IPS DF 4.7 (cell line): ENCODE data around the gene CTNND2.
"Not testable (repeated sequence)": the region's sequence is repeated elsewhere in the genome, so short reads cannot be mapped to it uniquely, and the experiment has no call there.

Experiments used
- DNase-seq: peaks from one replicate; pipeline ENCODE4 v3.0.0-alpha.2; 2013; ENCODE audit warnings: low spot score; ENCODE audit errors: extremely low read depth

The CTNND2 gene

GRCh38 chr5:11110128-11110527, 794.1 kb downstream of the CTNND2 start:
- DNase-seq: no peak

DNA sequence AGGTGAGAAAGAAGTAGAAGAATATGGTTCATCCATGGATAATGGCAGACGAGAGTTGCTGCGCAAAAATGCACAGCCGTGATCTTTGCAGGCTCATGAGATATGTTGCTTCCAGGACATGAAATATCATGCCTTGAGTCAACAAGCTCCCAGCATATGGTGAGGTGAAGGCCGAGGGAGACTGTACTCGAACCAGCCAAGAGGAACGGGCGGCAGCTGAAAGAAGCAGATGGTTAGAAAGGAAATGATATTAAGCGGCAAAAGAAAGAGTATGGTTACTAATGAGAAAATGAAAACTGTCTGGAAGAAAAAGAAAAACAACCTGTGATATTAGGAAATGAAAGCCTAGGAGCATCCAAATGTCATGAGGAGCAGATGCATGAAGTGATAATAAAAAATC, 798.5 kb downstream of the CTNND2 start:
- DNase-seq: no peak

GRCh38 chr5:11104651-11105112, 799.6 kb downstream of the CTNND2 start:
- no peak for DNase-seq

DNA sequence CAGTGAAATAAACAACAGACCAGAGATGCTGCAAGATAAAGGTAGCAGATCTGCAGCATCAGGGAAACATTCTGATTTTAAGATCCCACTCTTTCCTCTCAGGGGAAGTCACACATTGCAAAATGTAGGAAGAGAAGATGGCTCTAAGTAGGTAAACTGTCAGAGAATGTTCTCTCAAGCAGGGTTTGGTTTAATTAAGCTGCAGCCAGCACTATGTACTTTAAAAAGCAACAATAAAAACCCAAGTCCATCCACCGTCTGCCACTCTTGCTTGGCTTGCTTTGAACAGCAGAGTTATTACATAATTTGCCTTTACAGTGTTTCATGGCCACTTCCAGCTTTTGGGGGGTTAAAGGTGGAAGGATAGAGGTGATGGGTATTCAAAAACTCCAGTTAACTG, 800.0 kb downstream of the CTNND2 start:
- no peak for DNase-seq

DNA sequence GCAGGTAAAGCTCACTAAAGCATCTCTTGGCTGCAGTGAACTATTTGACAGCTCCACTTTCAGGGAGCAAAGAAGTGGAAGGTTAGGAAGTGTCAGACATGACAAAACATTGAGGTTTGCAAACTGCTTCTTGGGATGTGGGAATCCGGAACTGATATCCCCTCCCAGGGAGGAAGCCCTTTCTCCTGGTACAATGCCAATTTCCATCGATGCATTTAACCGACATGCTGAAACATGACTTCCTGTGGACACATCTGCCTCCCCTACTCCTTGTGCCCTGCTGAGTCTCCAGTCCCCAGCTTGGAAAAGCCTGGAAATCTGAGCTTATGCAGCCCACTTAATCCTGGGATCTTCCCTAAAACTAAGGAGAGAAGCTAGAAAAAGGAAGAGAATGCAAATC, 820.1 kb downstream of the CTNND2 start:
- no peak for DNase-seq

DNA sequence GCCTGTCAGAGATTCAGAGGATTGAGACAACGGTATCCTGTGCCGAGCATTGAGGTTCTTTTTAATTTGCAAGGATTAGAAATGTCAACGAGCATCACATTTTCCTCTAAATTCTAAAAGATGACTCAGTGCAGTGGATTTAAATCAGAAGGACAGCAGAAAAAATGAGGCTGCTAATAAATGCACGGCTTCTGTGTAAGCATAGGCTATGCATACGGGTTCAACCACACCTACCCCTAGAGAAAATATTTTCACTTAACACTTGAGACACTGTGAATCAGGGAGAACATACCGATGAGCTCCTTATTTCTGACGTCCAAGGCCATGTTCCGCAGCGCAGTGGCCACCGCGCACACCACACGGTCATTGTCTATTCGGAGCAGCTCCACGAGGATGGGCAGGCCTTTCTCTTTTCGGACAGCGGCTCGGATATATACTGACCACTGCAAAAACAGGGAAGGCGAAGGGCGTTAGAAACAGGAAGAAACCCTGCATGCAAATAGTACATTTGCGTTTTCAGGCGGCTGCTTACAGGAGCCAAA, 821.8 kb downstream of the CTNND2 start:
- DNase-seq: no peak

DNA sequence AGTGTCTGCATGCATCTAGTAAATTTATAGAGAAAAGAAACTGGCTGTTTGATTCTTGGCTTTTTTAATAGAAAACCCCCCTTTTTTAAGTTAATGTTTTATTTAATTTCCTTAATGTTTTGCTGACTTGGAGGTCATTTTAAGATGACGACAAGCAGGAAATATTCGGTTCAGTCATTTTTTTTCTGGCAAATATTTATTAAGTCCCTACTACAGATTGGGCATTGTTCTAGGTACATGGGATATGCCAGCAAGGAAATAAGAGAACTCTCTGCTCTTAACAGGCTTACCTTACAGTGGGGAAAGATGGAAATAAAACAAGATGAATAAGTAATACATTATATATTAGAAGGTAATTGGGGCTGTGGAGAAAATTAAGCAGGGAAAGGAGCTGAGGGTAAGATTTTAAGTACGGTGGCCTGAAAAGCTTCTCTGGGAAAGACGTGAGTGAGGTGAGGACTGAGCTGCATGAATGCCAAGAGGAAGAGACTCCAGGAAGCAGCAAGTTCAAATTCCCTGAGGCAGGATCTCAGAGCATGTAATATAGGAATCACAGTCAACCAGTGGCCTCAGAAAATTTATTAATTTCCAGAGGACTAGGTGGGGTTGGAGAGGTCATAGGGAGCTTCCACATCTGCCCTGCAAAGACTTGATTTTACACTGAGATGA, 827.2 kb downstream of the CTNND2 start:
- DNase-seq: no peak

GRCh38 chr5:11075035-11075805, 829.0 kb downstream of the CTNND2 start:
- DNase-seq: no peak

DNA sequence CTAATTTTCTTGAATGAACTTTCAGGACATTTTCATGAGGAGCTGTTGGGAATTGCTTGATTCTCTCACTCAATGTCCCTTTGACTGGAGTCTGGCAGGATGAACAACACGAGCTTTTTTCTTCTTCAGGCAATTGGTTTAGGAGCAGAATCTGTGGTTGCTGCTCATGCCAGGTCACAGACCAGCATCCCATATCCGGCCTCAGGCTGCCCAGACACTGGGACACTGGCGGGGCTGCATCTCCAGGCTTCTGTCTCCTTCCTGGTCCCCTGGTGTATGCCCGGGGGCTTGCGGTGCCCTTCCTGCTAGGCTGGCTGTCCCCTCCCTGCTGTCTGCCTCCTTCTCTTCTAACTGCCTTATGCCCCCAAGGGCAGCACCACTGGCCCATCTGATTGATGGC, 831.7 kb downstream of the CTNND2 start:
- DNase-seq: no peak

- no peak for DNase-seq
These were observed 832.2 kb downstream of the CTNND2 start for GRCh38 chr5:11072076-11072475.

DNA sequence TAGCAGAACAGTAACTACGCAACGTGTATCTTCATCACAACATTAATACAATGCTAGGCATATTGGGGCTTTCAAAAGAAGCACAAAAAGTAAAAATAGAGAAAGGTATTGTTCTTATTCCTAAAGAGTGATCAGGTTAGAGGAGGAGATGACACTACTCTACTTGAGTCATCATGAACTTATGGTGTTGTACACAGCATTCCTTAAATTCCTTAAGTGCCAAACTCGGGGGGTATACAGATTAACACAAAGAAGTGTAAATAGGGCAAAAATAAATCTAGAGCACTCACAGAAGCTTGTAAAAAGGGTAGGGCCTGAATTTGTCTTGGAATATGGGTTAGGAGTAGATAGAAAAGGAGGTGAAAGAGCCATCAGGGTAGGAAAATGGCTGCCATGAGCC, 835.2 kb downstream of the CTNND2 start:
- no peak for DNase-seq

DNA sequence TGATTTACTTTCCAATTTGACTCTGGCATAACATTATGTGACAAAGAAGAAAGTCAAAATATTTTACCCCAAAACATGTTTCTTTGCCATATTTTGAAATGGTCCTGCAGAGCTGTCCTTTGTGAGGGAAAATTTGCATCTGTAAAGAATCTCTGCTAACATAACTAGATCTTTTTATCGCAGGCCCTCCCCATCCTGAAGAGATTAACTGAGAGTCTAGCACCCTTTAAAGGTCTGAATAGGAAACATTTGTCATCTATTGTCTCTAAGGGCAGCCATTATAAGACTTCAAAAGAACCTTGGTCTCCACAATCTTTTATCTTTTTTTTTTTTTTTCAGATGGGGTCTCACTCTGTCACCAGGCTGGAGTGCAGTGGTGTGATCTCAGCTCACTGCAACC, 838.5 kb downstream of the CTNND2 start:
- not testable (repeated sequence) for DNase-seq

GRCh38 chr5:11064763-11065450, 839.3 kb downstream of the CTNND2 start:
- DNase-seq: no peak

- no peak for DNase-seq
These were observed 841.8 kb downstream of the CTNND2 start for GRCh38 chr5:11062397-11062796.

- DNase-seq: no peak
These were observed 847.7 kb downstream of the CTNND2 start for GRCh38 chr5:11056560-11056959.

DNA sequence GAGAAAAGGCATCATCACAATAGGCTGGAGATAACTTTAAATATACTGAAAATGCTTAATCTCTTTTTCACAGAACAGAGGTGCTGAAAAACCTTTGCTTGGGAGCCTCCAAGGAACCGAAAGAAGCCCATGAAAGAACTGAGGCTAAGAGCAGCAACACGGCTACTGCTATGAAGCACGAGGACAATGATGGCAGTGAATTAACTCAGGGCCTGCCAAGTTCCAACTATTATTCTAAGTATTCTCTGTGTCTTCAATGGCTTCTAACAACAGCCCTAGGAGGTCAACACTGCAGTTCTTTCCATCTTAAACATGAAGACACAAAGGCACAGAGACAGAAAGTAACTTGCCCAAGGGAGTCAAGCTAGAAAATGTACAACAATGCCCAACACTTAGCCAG, 850.2 kb downstream of the CTNND2 start:
- no peak for DNase-seq

GRCh38 chr5:11052871-11053270, 851.4 kb downstream of the CTNND2 start:
- DNase-seq: no peak

DNA sequence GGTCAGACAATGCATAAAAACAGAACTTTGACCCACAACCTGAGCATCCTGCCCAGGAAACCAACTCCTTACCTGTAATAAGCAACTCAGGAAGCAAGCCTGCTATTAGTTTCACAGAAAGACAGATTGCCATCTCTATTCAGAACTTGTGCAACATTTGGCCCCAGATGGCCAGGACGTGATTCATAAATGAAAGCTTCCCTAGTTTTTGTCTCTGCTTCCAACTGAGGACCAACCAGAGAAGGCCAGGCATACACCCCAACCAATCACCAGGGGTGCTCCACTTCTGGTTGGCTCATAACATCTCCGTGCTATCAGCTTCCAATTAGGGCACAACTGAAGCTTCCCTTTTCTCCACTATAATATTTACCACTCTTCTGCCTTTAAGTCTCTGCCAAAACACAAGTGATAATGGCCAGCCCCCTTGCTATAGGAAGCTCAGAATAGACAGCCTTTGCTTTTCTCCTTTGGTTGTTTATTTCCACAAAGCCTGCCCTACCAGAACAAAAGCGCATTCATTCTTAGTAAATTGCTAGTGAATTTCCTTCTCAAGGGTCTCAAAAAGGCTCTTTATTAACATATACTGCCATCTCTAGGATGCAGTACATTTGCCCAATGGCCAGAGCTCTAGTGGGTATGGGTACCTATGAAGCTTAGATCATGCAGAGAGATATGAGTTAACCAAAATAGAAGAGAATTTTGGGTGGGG, 853.5 kb downstream of the CTNND2 start:
- no peak for DNase-seq

DNA sequence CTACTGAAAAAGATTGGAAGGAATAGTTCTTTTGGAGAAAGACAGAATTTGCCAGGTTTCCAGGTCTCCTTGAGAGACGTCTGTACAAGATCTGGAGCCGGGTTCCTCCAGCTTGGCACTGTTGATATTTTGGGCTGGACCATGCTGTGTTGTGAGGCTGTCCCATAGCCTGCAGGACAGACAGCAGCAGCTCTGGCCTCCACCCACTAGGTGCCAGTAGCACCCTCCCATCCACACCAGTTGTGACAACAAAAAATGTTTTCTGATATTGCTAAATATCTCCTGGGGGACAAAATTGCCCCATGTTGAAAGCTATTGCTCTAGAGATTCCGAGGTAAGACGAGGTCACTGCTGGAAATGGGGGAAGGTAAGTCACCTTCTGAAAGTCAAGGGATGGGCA, 855.5 kb downstream of the CTNND2 start:
- no peak for DNase-seq

DNA sequence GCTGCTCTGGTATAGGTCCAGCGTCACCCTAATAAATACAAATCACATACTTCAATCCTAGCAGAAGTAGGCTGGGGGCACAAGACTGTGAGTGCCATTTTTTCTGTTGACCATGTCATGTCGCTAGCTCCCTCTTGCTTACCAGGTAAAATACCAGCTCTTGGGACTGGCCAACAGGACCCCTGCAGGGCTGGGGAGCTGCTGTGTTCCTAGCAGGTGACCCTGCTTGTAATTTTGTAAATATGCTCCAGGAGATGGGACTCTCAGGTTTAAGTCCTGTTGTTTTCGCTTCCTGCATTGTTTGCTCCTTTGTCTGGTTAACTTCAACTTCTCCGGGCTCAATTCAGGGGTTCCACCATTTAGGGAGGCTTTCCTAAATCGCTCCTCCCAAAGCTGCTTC, 856.6 kb downstream of the CTNND2 start:
- no peak for DNase-seq

DNA sequence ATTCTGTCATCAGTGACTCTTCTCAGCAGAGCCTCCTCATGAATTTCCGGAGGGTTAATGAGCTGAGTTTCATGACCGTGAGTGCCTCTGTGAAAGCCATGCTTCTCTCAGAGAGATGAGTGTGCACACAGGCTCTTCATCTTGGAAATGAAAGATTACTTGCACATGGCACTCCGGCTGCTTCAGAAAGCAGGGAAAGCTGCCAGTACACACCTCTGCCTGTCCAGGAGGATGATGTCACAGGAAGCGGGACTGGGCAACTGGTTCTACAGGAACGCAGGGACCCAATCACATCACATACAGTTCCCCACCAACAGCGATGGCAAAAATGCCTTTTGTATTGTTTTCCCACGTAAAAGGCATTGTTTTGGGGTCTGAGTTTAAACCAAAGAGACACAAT, 857.2 kb downstream of the CTNND2 start:
- no peak for DNase-seq

DNA sequence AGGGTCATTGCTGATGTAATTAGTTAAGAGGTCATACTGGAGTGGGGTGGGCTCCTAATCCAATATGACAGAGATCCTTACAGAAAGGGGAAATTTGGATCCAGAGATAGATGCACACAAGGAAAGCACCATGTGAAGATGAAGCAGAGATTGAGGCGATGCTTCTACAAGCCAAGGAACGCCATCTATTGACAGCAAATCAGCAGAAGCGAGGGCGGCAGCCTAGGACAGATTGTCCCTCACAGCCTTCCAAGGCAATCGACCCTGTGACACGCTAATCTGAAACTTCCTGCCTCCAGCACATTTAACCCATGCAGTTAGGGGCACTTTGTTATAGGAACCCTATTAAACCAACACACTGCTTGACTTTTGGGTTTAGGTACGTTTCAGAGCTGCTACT, 858.1 kb downstream of the CTNND2 start:
- no peak for DNase-seq
